Vagina (tissue), 2 donors: ENCODE data around the gene MT1M.

ENCODE experiments used
- POLR2A ChIP-seq, 2 donors: fragments of 450-650 bp; IDR thresholded peaks; one replicate each; pipeline ENCODE4 v1.6.1; 2017; ENCODE audit warnings: antibody characterized with exemption in 2 of 2, mild to moderate bottlenecking in 2 of 2, moderate library complexity in 2 of 2
- POLR2AphosphoS5 ChIP-seq, 2 donors: sonication (generic); formaldehyde crosslinking; IDR thresholded peaks; one replicate each; pipeline ENCODE4 v1.9.0; 2017; ENCODE audit warnings: antibody characterized with exemption in 2 of 2, mild to moderate bottlenecking in 2 of 2, low read depth in 1 of 2; ENCODE audit not compliant: insufficient read depth in 1 of 2
- TF ChIP-seq, protein P1 (sequence below), 3 experiments: fragments of 450-650 bp in 2 of 3; fragments of 200-600 bp in 1 of 3; sonication (generic) in 1 of 3; IDR thresholded peaks; one replicate each; pipeline ENCODE4 v1.5.1; 2017 to 2019; ENCODE audit warnings: antibody characterized with exemption in 3 of 3, mild to moderate bottlenecking in 2 of 3, moderate library complexity in 2 of 3

DNA sequence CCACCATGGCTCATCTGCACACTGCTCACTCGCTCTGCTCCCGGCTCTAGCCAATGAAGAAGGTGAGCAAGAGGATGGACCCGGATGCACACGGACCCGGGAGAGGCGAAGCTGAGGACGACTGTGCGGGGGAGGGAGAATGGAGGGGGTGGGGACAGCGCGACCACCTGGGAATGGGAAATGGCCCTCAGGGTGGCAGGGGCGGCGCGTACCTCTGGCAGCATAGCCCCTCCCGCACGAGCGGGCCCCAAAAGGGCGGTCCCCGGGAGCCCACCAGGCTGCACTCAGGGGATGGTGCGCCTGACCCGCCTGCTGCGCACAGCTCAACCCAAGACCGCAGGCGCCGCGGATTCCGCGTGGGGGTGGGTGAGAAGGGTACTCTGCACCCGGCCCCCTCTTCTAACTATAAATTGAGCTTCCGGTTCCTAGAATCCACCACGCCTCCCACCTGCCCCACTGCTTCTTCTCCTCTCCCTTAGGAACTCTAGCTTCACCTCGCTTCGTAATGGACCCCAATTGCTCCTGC is 43.3 kb downstream of the MT1M start:
- TF ChIP-seq, protein P1, sequence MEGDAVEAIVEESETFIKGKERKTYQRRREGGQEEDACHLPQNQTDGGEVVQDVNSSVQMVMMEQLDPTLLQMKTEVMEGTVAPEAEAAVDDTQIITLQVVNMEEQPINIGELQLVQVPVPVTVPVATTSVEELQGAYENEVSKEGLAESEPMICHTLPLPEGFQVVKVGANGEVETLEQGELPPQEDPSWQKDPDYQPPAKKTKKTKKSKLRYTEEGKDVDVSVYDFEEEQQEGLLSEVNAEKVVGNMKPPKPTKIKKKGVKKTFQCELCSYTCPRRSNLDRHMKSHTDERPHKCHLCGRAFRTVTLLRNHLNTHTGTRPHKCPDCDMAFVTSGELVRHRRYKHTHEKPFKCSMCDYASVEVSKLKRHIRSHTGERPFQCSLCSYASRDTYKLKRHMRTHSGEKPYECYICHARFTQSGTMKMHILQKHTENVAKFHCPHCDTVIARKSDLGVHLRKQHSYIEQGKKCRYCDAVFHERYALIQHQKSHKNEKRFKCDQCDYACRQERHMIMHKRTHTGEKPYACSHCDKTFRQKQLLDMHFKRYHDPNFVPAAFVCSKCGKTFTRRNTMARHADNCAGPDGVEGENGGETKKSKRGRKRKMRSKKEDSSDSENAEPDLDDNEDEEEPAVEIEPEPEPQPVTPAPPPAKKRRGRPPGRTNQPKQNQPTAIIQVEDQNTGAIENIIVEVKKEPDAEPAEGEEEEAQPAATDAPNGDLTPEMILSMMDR (IDR thresholded peaks at IDR 0.05): no peak
- TF ChIP-seq POLR2A (IDR thresholded peaks at IDR 0.05) (no peak), POLR2AphosphoS5 (IDR thresholded peaks at IDR 0.05; ENCODE audit: insufficient read depth in 1 of 2, low read depth in 1 of 2) (no peak)
